PC-3 (cell line): ENCODE measurements around the gene PEX14.

Source experiments
- CTCF ChIP-seq: fragments of 300-600 bp; sonication (generic); conservative IDR thresholded peaks from 2 replicates; pipeline ENCODE4 v1.5.1; 2017; ENCODE audit warnings: antibody characterized with exemption, low read depth, mild to moderate bottlenecking, low read length
- EZH2 ChIP-seq: fragments of 300-600 bp; sonication (generic); IDR thresholded peaks from one replicate; pipeline ENCODE4 v1.6.1; 2017; ENCODE audit warnings: antibody characterized with exemption, mild to moderate bottlenecking, low read length; ENCODE audit not compliant: unreplicated experiment
- EZH2phosphoT487 ChIP-seq: fragments of 300-600 bp; sonication (generic); IDR thresholded peaks from 2 replicates; pipeline ENCODE4 v1.6.1; 2018; ENCODE audit warnings: mild to moderate bottlenecking, antibody characterized with exemption, low read length, borderline replicate concordance

GRCh38 chr1:10440305-10440704, 34.4 kb upstream of the PEX14 start:
- TF ChIP-seq CTCF (no peak), EZH2 (no peak), EZH2phosphoT487 (no peak)
